Measurements from ENCODE around the gene PRKG1. TPM values are rescaled to one million over a fixed set of nuclear protein-coding genes. Genes with fewer than 3 reads are reported as not detected.

The PRKG1 gene
- total and polyA plus RNA-seq, 7 experiments from 2014 or later, result 0.19 TPM; not detected in 6

DNA sequence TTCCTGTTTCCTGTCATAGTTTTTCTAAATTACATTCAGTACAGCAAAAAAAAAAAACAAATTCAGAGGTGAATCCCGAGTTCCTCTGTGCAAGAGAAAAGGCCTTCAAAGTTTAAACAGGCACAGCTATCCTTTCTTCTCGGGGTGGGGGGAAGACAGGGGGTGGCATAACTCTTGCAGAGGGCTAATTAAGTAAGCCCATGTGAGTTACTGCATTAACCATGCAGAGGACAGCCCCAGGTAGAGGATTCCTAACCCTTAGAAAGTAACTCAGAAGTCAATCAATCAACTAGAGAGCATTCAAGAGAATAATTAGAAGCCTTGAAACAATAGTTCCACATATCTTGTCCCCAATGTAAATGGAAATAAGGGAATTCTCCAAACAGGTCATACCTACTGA is 454.2 kb downstream of the PRKG1 start:
- no peak overlapping the region for H3K4me3 Mint-ChIP-seq
- ChIA-PET POLR2A (interaction anchor here (0.6 kb wide), 1 partner anchor 427 kb away, joined by 4 read pairs; no protein-coding TSS in a partner anchor), CTCF (no interaction called here)
- peaks cover 0 to 12% (median 5%) of the 10 kb centered on the region in 5 donors for H3K27me3 Mint-ChIP-seq
- DNase-seq (no peak), ATAC-seq (no peak)
- intact Hi-C loops (cut with micrococcal nuclease), result no loop called here
- no peak overlapping the region for H3K4me3 ChIP-seq (ENCODE audit: low read length)
- no peaks in the 10 kb centered on the region for H3K9me3 ChIP-seq (ENCODE audit: control insufficient read depth in 2 of 3, low read length in 3 of 3)
- H3K27ac Mint-ChIP-seq, result no peak overlapping the region
- no peaks in the 10 kb centered on the region for H3K36me3 Mint-ChIP-seq
- no peaks in the 10 kb centered on the region for H3K27me3 ChIP-seq (ENCODE audit: control insufficient read depth in 2 of 2, insufficient read depth in 2 of 2, low read length in 2 of 2)
- H3K36me3 ChIP-seq (ENCODE audit: control insufficient read depth in 2 of 3, insufficient read depth in 3 of 3, low read length in 3 of 3), result no peaks in the 10 kb centered on the region
- peaks cover 0 to 4% (median 0%) of the 10 kb centered on the region in 11 donors for H3K9me3 Mint-ChIP-seq
- H3K4me1 ChIP-seq (ENCODE audit: control insufficient read depth in 2 of 2, insufficient read depth in 2 of 2, low read length in 2 of 2), result no peaks in the 10 kb centered on the region
- H3K4me1 Mint-ChIP-seq, result no peaks in the 10 kb centered on the region
- no peak overlapping the region for H3K27ac ChIP-seq (ENCODE audit: low read depth, low read length)

DNA sequence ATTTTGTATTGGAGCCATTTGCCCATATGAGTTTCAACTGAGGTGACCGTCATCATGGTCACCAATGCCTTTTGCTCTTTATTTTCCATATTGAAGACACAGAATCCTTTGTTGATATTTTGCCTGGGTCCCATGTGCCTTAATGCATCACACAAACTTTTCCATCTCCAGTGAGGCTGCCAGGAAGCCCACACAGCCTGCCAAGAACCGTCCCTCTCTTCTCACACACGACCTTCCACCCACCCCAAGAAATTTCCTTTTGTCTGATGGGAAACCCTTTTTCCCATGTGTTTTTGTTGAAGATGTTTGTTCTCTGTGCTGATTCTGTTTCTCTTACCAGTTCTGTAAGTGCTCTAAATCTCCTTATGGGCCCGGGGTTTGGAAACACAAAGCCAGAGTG is 456.3 kb downstream of the PRKG1 start:
- no peaks in the 10 kb centered on the region for H3K36me3 ChIP-seq (ENCODE audit: control insufficient read depth in 2 of 3, insufficient read depth in 3 of 3, low read length in 3 of 3)

DNA sequence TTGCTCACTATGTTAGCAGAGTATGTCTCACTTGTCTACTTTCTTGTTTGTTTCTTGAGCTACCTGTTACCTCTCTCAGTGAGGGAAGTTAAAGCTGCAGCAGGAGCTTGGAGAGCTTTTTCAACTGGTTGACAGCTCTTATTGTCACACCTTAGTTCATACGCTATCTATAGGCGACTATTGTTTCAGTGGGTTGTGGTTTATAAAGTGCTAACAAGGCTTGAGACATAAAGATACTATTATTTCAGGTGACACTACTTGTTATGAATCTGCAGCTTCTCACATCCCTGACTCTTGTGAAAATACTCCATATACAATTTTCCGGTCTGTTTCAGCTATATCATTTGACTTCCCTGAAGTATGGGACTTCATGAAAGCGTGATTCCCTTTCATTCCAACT is 457.8 kb downstream of the PRKG1 start:
- H3K9me3 Mint-ChIP-seq, result peaks cover 0 to 2% (median 0%) of the 10 kb centered on the region in 11 donors
- Histone ChIP-seq H3K36me3 (ENCODE audit: control insufficient read depth in 2 of 3, insufficient read depth in 3 of 3, low read length in 3 of 3) (no peaks in the 10 kb centered on the region), H3K4me1 (ENCODE audit: control insufficient read depth in 2 of 2, insufficient read depth in 2 of 2, low read length in 2 of 2) (no peaks in the 10 kb centered on the region), H3K27ac (ENCODE audit: low read depth, low read length) (no peak overlapping the region), H3K4me3 (ENCODE audit: low read length) (no peak overlapping the region), H3K9me3 (ENCODE audit: control insufficient read depth in 2 of 3, low read length in 3 of 3) (no peaks in the 10 kb centered on the region), H3K27me3 (ENCODE audit: control insufficient read depth in 2 of 2, insufficient read depth in 2 of 2, low read length in 2 of 2) (no peaks in the 10 kb centered on the region)
- no peak overlapping the region for H3K27ac Mint-ChIP-seq
- no peaks in the 10 kb centered on the region for H3K4me1 Mint-ChIP-seq
- intact Hi-C loops (cut with micrococcal nuclease), result no loop called here
- H3K36me3 Mint-ChIP-seq, result no peaks in the 10 kb centered on the region
- no peak for ATAC-seq
- H3K4me3 Mint-ChIP-seq, result no peak overlapping the region
- POLR2A ChIA-PET, result no interaction called here
- peaks cover 0 to 11% (median 5%) of the 10 kb centered on the region in 5 donors for H3K27me3 Mint-ChIP-seq
- CTCF ChIA-PET, result no interaction called here
- DNase-seq, result no peak

More for the DNA sequence above, 456.3 kb downstream of the PRKG1 start:
- H3K4me3 ChIP-seq (ENCODE audit: low read length), result no peak overlapping the region
- Mint-ChIP-seq H3K36me3 (no peaks in the 10 kb centered on the region), H3K4me3 (no peak overlapping the region), H3K4me1 (no peaks in the 10 kb centered on the region), H3K27ac (no peak overlapping the region), H3K27me3 (peaks cover 0 to 9% (median 6%) of the 10 kb centered on the region in 5 donors), H3K9me3 (no peaks in the 10 kb centered on the region)
- ATAC-seq (no peak), DNase-seq (no peak)
- H3K27ac ChIP-seq (ENCODE audit: low read depth, low read length), result no peak overlapping the region
- ChIA-PET CTCF (no interaction called here), POLR2A (no interaction called here)
- intact Hi-C loops (cut with micrococcal nuclease), result no loop called here
- H3K4me1 ChIP-seq (ENCODE audit: control insufficient read depth in 2 of 2, insufficient read depth in 2 of 2, low read length in 2 of 2), result no peaks in the 10 kb centered on the region
- H3K27me3 ChIP-seq (ENCODE audit: control insufficient read depth in 2 of 2, insufficient read depth in 2 of 2, low read length in 2 of 2), result no peaks in the 10 kb centered on the region
- no peaks in the 10 kb centered on the region for H3K9me3 ChIP-seq (ENCODE audit: control insufficient read depth in 2 of 3, low read length in 3 of 3)

DNA sequence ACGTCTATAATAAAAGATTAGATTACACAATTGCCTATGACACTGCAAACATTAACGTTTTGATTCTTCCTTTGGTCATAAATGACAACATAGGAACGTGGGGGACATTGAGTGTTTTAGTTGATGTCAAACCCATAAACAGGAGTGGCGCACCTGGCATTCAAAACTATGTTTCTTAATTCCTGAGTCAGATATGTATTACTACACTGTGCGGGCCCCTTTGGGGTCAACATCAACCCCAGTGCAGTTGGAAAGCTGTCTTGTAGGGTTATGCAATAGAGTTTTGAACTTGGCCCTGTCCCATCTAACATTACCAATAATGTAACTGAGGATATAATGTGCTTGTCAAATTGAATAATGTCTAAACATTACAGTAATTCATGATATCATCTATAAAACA is 468.6 kb downstream of the PRKG1 start:
- no peaks in the 10 kb centered on the region for H3K36me3 Mint-ChIP-seq
- intact Hi-C loops (cut with micrococcal nuclease), result no loop called here
- peaks cover 0 to 4% (median 0%) of the 10 kb centered on the region in 5 donors for H3K27me3 Mint-ChIP-seq
- H3K4me1 Mint-ChIP-seq, result no peaks in the 10 kb centered on the region
- no peak overlapping the region for H3K27ac Mint-ChIP-seq
- no peaks in the 10 kb centered on the region for H3K4me1 ChIP-seq (ENCODE audit: control insufficient read depth in 2 of 2, insufficient read depth in 2 of 2, low read length in 2 of 2)
- ChIA-PET POLR2A (no interaction called here), CTCF (no interaction called here)
- H3K9me3 Mint-ChIP-seq, result peaks cover 0 to 6% (median 0%) of the 10 kb centered on the region in 11 donors
- H3K9me3 ChIP-seq (ENCODE audit: control insufficient read depth in 2 of 3, low read length in 3 of 3), result no peaks in the 10 kb centered on the region
- DNase-seq, result no peak
- no peak overlapping the region for H3K4me3 ChIP-seq (ENCODE audit: low read length)
- H3K36me3 ChIP-seq (ENCODE audit: control insufficient read depth in 2 of 3, insufficient read depth in 3 of 3, low read length in 3 of 3), result no peaks in the 10 kb centered on the region
- no peaks in the 10 kb centered on the region for H3K27me3 ChIP-seq (ENCODE audit: control insufficient read depth in 2 of 2, insufficient read depth in 2 of 2, low read length in 2 of 2)
- no peak overlapping the region for H3K27ac ChIP-seq (ENCODE audit: low read depth, low read length)
- no peak overlapping the region for H3K4me3 Mint-ChIP-seq
- no peak for ATAC-seq

DNA sequence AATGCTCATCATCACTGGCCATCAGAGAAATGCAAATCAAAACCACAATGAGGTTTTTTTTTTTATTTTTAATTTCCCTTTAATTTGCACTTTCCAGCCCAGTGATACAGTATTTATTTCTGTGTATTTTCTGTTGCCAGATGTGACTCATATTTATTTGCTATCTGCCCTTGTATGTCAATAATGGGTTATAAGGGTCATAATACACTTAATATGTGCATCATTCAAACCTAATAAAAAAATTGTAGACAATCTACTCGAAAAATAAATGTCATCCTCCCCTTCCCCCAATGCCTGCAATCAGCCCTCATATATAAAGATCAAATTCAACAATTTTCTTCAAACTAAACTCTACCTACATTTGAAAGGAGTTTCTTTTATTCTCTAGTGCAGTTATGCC is 470.6 kb downstream of the PRKG1 start:
- Histone ChIP-seq H3K4me3 (ENCODE audit: low read length) (no peak overlapping the region), H3K4me1 (ENCODE audit: control insufficient read depth in 2 of 2, insufficient read depth in 2 of 2, low read length in 2 of 2) (no peaks in the 10 kb centered on the region), H3K9me3 (ENCODE audit: control insufficient read depth in 2 of 3, low read length in 3 of 3) (no peaks in the 10 kb centered on the region), H3K36me3 (ENCODE audit: control insufficient read depth in 2 of 3, insufficient read depth in 3 of 3, low read length in 3 of 3) (no peaks in the 10 kb centered on the region), H3K27ac (ENCODE audit: low read depth, low read length) (no peak overlapping the region), H3K27me3 (ENCODE audit: control insufficient read depth in 2 of 2, insufficient read depth in 2 of 2, low read length in 2 of 2) (no peaks in the 10 kb centered on the region)
- Mint-ChIP-seq H3K4me1 (no peaks in the 10 kb centered on the region), H3K9me3 (peaks cover 0 to 6% (median 0%) of the 10 kb centered on the region in 11 donors), H3K4me3 (no peak overlapping the region), H3K36me3 (no peaks in the 10 kb centered on the region), H3K27me3 (peaks cover 0 to 4% (median 0%) of the 10 kb centered on the region in 5 donors), H3K27ac (no peak overlapping the region)
- no peak for DNase-seq
- intact Hi-C loops (cut with micrococcal nuclease), result no loop called here
- POLR2A ChIA-PET, result no interaction called here
- CTCF ChIA-PET, result no interaction called here
- ATAC-seq, result no peak

DNA sequence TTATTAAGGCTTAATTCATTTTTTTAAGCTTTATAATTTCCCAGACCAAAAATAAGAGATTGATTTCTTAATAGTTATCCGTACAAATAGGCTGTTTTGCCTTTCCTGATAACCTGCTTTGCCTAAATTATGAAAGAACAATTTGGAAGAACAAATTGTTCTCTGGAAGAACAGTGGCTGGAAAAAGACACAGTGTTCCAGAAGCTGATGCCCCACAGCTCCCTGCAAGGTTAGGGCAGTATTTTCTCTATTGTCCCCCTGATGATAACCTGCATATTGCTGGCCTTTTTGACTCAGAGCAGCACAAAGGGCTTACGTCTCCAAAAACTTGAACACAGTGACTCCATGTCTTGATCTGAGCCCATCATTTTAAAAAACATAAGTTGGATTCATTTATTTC is 473.7 kb downstream of the PRKG1 start:
- intact Hi-C loops (cut with micrococcal nuclease), result no loop called here
- CTCF ChIA-PET, result no interaction called here
- no peak overlapping the region for H3K4me3 Mint-ChIP-seq
- H3K9me3 Mint-ChIP-seq, result peaks cover 0 to 6% (median 0%) of the 10 kb centered on the region in 11 donors
- DNase-seq (no peak), ATAC-seq (no peak)
- no peak overlapping the region for H3K27ac Mint-ChIP-seq
- no peaks in the 10 kb centered on the region for H3K9me3 ChIP-seq (ENCODE audit: control insufficient read depth in 2 of 3, low read length in 3 of 3)
- no peaks in the 10 kb centered on the region for H3K4me1 Mint-ChIP-seq
- H3K4me3 ChIP-seq (ENCODE audit: low read length), result no peak overlapping the region
- POLR2A ChIA-PET, result no interaction called here
- H3K27me3 Mint-ChIP-seq, result peaks cover 0 to 4% (median 0%) of the 10 kb centered on the region in 5 donors
- H3K27me3 ChIP-seq (ENCODE audit: control insufficient read depth in 2 of 2, insufficient read depth in 2 of 2, low read length in 2 of 2), result no peaks in the 10 kb centered on the region
- no peaks in the 10 kb centered on the region for H3K36me3 ChIP-seq (ENCODE audit: control insufficient read depth in 2 of 3, insufficient read depth in 3 of 3, low read length in 3 of 3)
- no peak overlapping the region for H3K27ac ChIP-seq (ENCODE audit: low read depth, low read length)
- no peaks in the 10 kb centered on the region for H3K4me1 ChIP-seq (ENCODE audit: control insufficient read depth in 2 of 2, insufficient read depth in 2 of 2, low read length in 2 of 2)
- no peaks in the 10 kb centered on the region for H3K36me3 Mint-ChIP-seq

DNA sequence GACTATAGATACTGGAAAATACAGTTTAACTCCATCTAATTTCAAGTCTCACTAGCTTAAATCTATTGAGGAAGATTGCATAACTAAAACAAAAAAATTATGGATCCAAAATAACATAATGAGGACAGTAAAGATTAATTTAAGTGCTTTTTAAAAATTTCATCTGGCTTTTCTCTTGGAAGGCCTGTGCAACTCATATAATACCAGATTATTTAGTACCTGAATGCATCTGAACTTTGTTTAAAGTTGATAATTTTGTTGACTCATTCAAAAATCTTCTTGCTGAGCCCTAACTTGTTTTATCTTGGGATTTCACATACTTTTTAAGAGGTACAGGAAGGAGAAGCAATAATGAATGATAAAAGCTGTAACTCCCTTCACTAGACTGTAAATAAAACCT is 478.6 kb downstream of the PRKG1 start:
- H3K4me1 Mint-ChIP-seq, result no peaks in the 10 kb centered on the region
- ChIA-PET POLR2A (no interaction called here), CTCF (interaction anchor here (0.6 kb wide), 1 partner anchor 515 kb away, joined by 3 read pairs; no protein-coding TSS in a partner anchor)
- H3K27me3 ChIP-seq (ENCODE audit: control insufficient read depth in 2 of 2, insufficient read depth in 2 of 2, low read length in 2 of 2), result no peaks in the 10 kb centered on the region
- H3K9me3 Mint-ChIP-seq, result peaks cover 0 to 3% (median 0%) of the 10 kb centered on the region in 11 donors
- H3K4me1 ChIP-seq (ENCODE audit: control insufficient read depth in 2 of 2, insufficient read depth in 2 of 2, low read length in 2 of 2), result no peaks in the 10 kb centered on the region
- no peak for DNase-seq
- H3K36me3 Mint-ChIP-seq, result no peaks in the 10 kb centered on the region
- no peak overlapping the region for H3K4me3 ChIP-seq (ENCODE audit: low read length)
- no peak overlapping the region for H3K4me3 Mint-ChIP-seq
- intact Hi-C loops (cut with micrococcal nuclease), result no loop called here
- H3K36me3 ChIP-seq (ENCODE audit: control insufficient read depth in 2 of 3, insufficient read depth in 3 of 3, low read length in 3 of 3), result no peaks in the 10 kb centered on the region
- no peaks in the 10 kb centered on the region for H3K9me3 ChIP-seq (ENCODE audit: control insufficient read depth in 2 of 3, low read length in 3 of 3)
- H3K27ac ChIP-seq (ENCODE audit: low read depth, low read length), result no peak overlapping the region
- no peak for ATAC-seq
- H3K27me3 Mint-ChIP-seq, result peaks cover 0 to 7% (median 3%) of the 10 kb centered on the region in 5 donors
- no peak overlapping the region for H3K27ac Mint-ChIP-seq

Data from naive thymus-derived CD4-positive, alpha-beta T cell (primary cell).